DMS114 treated with DMSO at 0.1 percent for 48 hours (cell line): ENCODE data around the gene SCD5.

ENCODE experiments used
- DNase-seq: peaks from one replicate; lab custom pipeline; 2025; ENCODE audit not compliant: unreplicated experiment; lab: John Stamatoyannopoulos, UW

SCD5 gene

GRCh38 chr4:82601242-82602015, 197.2 kb downstream of the SCD5 start:
- no peak for DNase-seq

- DNase-seq, result no peak
These were observed 199.3 kb downstream of the SCD5 start for GRCh38 chr4:82599336-82599735.

GRCh38 chr4:82594456-82594855, 204.1 kb downstream of the SCD5 start:
- DNase-seq, result no peak

DNA sequence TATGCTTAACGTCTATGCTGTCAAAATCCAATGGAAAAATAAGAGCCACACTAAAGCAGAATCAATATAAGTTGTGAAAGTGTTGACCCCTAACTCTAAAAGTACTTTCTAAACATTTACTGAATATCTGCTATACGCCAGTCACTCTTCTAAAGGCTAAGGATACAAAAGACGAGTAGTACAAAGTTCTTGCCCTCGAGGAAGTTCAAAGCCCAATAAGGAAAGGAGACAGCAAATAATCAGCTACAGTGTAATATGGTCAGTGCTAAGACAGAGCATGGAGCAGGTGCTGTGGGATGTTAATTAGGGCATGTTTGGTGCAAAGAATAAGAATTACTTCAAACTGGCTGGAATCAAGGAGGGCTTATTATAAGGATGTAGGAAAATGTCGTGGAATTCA, 205.2 kb downstream of the SCD5 start:
- no peak for DNase-seq

DNA sequence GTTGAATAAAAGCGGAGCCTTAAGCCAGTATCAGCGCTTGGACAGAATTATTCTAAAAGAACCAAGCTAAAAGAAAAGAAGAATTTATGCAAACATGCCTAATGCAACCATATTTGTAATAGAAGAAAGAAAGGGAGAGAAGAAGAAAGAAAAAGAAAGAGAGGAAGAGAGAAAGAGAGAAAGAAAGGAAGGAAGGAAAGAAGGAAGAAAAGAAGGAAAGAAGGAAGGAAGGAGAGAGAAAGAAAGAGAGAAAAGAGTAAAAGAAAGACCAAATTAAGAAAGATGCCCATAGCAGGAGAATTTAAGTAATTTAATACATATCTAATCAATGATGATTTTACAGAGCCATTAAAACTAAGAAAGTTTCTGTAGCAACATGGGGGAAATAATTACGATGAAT, 206.0 kb downstream of the SCD5 start:
- DNase-seq, result no peak

DNA sequence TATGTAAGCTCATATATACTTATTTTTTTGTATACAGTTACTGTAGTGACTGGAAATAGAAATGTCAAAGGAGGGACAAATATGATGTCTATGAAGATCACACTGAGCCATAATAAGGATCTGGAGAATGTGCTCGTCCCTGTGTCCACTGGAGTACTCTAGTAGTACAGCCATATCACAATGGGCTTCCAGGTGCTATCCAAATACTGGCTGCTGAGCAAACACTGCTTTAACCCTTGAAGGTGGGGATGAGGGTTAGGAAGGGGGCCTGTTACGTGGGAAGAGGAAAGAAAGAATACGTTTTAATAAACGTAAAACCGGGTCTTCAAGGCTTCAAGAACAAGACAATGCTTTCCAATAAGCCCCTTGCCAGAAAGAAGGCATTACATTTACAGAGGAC, 207.0 kb downstream of the SCD5 start:
- DNase-seq, result no peak

GRCh38 chr4:82589756-82590155, 208.8 kb downstream of the SCD5 start:
- DNase-seq, result no peak

DNA sequence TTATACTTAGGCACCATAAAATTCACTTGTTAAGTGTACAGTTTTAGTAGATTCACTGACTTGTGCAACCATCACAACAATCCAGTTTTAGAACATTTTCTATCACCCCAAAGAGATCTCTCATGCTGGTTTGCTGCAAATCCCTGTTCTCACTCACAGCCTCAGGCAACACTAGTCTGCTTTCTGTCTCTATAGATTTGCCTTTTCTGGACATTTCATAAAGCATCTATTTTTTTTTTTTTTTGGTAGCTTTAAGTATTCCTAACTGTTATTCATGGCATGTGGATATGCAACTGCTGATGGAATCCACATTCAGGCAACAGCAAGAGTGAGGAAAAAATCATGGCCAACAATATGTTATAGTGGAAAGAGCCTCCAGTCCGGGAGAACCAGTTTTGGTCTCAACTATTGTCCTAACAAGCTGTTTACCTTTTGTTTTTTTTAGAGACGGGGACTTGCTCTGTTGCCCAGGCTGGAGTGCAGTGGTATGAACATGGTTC, 209.8 kb downstream of the SCD5 start:
- DNase-seq, result no peak

GRCh38 chr4:82587826-82588540, 210.6 kb downstream of the SCD5 start:
- no peak for DNase-seq

DNA sequence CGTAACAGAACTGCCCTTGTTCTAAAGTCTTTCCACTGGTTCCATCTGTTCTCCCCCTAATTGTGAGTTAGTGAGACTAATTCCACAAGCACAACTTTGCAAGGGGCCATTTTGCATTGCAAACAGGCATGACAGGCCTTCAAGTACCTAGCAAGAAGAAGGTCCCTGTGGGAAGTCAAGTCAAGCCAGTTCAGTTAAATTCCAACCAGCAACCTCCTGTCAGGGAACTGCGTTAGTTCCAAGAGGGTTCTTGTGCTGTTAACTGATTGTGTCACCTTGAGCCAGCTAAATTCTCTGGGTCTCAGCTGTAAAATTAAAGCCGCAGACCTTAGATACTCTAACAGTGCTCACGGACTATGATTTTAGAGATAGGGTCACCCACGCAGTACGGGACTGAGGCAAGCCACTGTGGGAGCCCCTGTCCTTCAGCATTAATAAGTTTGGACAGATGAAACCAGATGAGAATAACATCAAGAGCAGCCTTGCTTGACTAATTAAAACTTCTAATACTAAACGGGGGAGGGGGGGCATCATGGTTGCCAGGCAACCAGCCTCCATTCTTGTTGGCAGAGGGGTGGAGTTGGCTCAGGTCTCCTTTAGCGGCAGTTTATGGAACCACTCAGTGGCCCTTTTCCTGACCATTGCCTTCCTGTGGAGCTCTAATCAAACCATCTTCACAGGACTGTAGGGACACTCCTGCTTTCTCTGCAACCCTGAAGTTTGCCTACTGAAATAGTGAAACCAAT, 212.7 kb downstream of the SCD5 start:
- DNase-seq, result no peak

DNA sequence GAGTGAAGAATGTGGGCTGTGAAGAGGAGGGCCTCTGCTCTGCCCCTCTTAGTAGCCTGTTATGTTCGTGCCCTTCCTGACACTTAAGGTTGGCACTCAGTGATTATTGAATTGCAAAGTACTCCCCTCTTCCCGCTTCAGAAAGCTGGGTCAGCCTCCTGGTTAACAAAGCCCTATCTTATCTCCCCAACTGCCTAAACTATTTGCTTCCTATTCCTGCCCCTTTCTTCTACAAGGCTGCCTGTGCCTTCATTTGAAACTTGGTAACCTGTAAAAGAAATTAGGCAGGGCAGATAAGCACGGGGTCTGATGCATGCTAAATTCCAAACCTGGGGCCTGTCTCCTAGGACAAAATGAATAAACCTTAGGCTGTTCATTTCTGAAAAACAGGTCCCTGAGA, 213.7 kb downstream of the SCD5 start:
- no peak for DNase-seq

DNA sequence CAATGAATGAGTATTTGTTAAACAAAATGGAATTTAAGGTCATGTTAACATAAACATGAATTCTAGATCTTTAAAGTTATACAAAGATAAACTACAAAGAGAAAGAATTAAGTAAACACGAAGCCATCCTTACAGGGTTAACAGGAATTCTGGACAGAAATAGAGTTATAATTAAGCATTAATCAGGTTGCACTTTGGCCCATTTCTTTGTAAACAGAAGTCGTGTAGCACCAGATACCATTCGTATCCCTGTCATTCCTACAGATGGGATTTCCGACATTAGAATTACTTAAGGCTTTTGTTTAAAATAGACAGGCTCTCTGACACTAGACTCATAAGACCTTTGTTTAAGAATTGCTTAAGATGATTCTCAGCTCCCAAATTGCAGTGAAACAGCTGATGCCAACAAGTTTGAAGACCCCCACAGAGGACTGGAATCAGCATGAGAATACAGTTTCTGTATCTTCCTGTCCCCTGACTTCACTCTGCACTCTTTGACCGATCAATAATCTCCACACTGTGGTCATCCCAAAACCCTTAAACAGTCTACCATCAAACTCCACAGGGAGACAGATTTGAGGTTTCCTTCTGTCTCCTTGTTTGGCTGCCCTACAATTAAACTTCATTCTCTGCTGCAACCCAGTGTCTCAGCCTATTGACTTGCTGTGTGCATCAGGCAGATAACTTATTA, 214.6 kb downstream of the SCD5 start:
- DNase-seq, result no peak

GRCh38 chr4:82579932-82580331, 218.7 kb downstream of the SCD5 start:
- DNase-seq, result no peak
